ENCODE data around the gene AUTS2. TPM values are rescaled to one million over a fixed set of nuclear protein-coding genes. Genes with fewer than 3 reads are reported as not detected.

The AUTS2 gene
- total RNA-seq, 2 experiments from 2014 or later: 16.9 to 17.7 TPM

- H3K27me3 Mint-ChIP-seq: no peaks in the 10 kb centered on the region
- DNase-seq: no peak
- H3K4me1 Mint-ChIP-seq: no peaks in the 10 kb centered on the region
- H3K4me3 Mint-ChIP-seq: no peak overlapping the region
- ChIA-PET POLR2A (interaction anchor here (0.6 kb wide), 1 partner anchor 35 kb away, joined by 3 read pairs; no protein-coding TSS in a partner anchor), CTCF (no interaction called here)
- H3K9me3 Mint-ChIP-seq: peaks cover 5% of the 10 kb centered on the region
- no peak overlapping the region for H3K27ac Mint-ChIP-seq
- H3K36me3 Mint-ChIP-seq (ENCODE audit: low read depth): no peaks in the 10 kb centered on the region
Measured at GRCh38 chr7:70487428-70487827, 889.2 kb downstream of the AUTS2 start.

DNA sequence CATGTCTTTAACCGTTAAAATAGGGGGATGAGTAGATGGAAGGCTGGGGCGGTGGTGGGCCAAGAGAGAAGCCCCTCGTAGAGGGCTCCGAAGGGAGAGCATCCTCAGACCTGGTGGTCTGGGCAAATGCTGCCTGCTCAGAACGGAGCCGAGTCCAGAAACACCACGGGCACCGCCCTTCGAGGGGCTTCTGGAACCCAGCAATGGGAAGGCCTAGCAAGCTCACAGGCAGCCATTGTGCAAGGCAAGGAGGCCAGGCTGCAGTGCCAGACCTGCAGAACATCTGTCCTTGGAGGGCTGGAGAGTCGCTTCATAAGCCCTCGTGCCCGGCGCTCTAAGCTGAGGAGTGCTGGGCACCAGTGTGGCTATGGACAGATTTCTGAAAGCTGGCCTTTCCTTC lies 889.6 kb downstream of the AUTS2 start:
- peaks cover 5% of the 10 kb centered on the region for H3K9me3 Mint-ChIP-seq
- H3K27ac Mint-ChIP-seq: no peak overlapping the region
- no peak overlapping the region for H3K4me3 Mint-ChIP-seq
- no peaks in the 10 kb centered on the region for H3K4me1 Mint-ChIP-seq
- DNase-seq: no peak
- ChIA-PET CTCF (no interaction called here), POLR2A (no interaction called here)
- no peaks in the 10 kb centered on the region for H3K36me3 Mint-ChIP-seq (ENCODE audit: low read depth)
- no peaks in the 10 kb centered on the region for H3K27me3 Mint-ChIP-seq

GRCh38 chr7:70489813-70490212 lies 891.5 kb downstream of the AUTS2 start:
- Mint-ChIP-seq H3K4me1 (no peaks in the 10 kb centered on the region), H3K27me3 (no peaks in the 10 kb centered on the region), H3K9me3 (peaks cover 3% of the 10 kb centered on the region), H3K27ac (no peak overlapping the region), H3K36me3 (ENCODE audit: low read depth) (no peaks in the 10 kb centered on the region), H3K4me3 (no peak overlapping the region)
- ChIA-PET CTCF (interaction anchor here (0.6 kb wide), 1 partner anchor 173 kb away, joined by 5 read pairs; no protein-coding TSS in a partner anchor), POLR2A (no interaction called here)
- no peak for DNase-seq

DNA sequence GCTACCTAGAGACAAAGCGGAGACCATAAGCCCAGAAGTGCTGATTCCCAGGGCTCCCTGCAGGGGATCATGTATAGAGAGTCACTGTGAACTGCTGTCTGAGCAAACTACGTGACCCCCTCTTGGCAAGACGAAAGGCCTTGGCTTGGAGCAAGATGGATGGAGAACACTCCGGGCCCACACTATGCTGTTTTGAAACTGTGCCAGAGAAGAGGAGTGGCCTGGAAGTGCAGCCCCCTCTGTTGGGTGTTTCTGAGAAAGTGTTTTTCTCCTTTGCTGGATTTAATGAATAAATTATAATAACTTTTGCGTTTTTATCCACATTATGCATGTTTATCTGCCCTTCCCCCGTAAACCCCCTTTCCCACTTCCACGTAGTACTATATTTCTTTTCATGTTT lies 894.4 kb downstream of the AUTS2 start:
- no peaks in the 10 kb centered on the region for H3K9me3 Mint-ChIP-seq
- H3K27me3 Mint-ChIP-seq: no peaks in the 10 kb centered on the region
- no peak for DNase-seq
- H3K4me1 Mint-ChIP-seq: no peaks in the 10 kb centered on the region
- H3K4me3 Mint-ChIP-seq: no peak overlapping the region
- ChIA-PET CTCF (no interaction called here), POLR2A (no interaction called here)
- no peaks in the 10 kb centered on the region for H3K36me3 Mint-ChIP-seq (ENCODE audit: low read depth)
- no peak overlapping the region for H3K27ac Mint-ChIP-seq

GRCh38 chr7:70494225-70495032 lies 896.2 kb downstream of the AUTS2 start:
- H3K4me3 Mint-ChIP-seq: no peak overlapping the region
- DNase-seq: no peak
- H3K9me3 Mint-ChIP-seq: no peaks in the 10 kb centered on the region
- H3K4me1 Mint-ChIP-seq: no peaks in the 10 kb centered on the region
- H3K27me3 Mint-ChIP-seq: no peaks in the 10 kb centered on the region
- ChIA-PET POLR2A (interaction anchor here (0.7 kb wide), 1 partner anchor 161 kb away, joined by 3 read pairs; no protein-coding TSS in a partner anchor), CTCF (no interaction called here)
- no peaks in the 10 kb centered on the region for H3K36me3 Mint-ChIP-seq (ENCODE audit: low read depth)
- H3K27ac Mint-ChIP-seq: no peak overlapping the region

DNA sequence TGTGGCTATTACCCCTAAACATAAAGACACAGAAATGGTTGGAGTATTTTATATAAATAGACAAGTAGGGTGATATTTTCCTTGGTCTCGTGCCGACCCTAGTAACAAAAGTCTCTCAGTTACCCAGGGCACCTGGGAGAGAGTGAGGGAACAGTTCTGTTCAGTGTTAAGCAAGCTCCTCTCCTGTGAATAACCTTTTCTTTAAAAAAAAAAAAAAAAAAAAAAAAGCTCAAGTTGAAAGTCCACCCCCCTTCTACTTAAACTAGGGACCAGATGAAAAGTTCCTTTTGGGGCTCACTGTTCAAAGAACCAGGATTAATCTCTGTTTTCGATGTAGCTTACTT lies 896.7 kb downstream of the AUTS2 start:
- POLR2A ChIA-PET: no interaction called here
- H3K4me1 Mint-ChIP-seq: no peaks in the 10 kb centered on the region
- CTCF ChIA-PET: interaction anchor here (0.6 to 0.7 kb wide), 2 partner anchors 31 to 204 kb away, joined by 3 to 4 read pairs; no protein-coding TSS in a partner anchor

DNA sequence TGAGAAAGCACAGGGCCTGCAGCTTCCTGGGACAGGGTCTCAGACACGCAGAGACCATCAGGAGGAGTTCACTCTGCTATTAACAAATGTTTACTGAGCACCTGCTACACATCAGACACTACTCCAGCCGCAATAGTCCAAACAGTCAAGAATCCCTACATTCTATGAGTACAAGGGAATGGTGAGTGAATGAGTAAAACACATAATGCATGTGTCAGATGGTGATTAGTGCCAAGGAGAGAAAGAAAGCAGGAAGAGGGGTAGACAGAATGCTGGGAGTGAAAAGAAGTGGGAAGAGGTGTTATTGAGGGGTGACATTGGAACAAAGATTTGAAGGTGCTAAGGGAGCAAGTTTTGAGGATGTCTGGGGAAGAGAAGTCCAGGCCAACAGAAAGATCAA lies 899.5 kb downstream of the AUTS2 start:
- no peak overlapping the region for H3K4me3 Mint-ChIP-seq
- ChIA-PET CTCF (no interaction called here), POLR2A (no interaction called here)
- H3K27me3 Mint-ChIP-seq: no peaks in the 10 kb centered on the region
- H3K36me3 Mint-ChIP-seq (ENCODE audit: low read depth): no peaks in the 10 kb centered on the region
- H3K4me1 Mint-ChIP-seq: no peaks in the 10 kb centered on the region
- DNase-seq: no peak
- no peak overlapping the region for H3K27ac Mint-ChIP-seq
- no peaks in the 10 kb centered on the region for H3K9me3 Mint-ChIP-seq

More for the DNA sequence above, 896.7 kb downstream of the AUTS2 start:
- H3K4me3 Mint-ChIP-seq: no peak overlapping the region
- no peak for DNase-seq
- H3K27ac Mint-ChIP-seq: no peak overlapping the region
- no peaks in the 10 kb centered on the region for H3K36me3 Mint-ChIP-seq (ENCODE audit: low read depth)
- H3K9me3 Mint-ChIP-seq: no peaks in the 10 kb centered on the region
- H3K27me3 Mint-ChIP-seq: no peaks in the 10 kb centered on the region

GRCh38 chr7:70498232-70498992 lies 900.1 kb downstream of the AUTS2 start:
- no peak overlapping the region for H3K27ac Mint-ChIP-seq
- no peak overlapping the region for H3K4me3 Mint-ChIP-seq
- H3K9me3 Mint-ChIP-seq: no peaks in the 10 kb centered on the region
- ChIA-PET CTCF (no interaction called here), POLR2A (no interaction called here)
- no peaks in the 10 kb centered on the region for H3K36me3 Mint-ChIP-seq (ENCODE audit: low read depth)
- DNase-seq: no peak
- no peaks in the 10 kb centered on the region for H3K4me1 Mint-ChIP-seq
- H3K27me3 Mint-ChIP-seq: no peaks in the 10 kb centered on the region

DNA sequence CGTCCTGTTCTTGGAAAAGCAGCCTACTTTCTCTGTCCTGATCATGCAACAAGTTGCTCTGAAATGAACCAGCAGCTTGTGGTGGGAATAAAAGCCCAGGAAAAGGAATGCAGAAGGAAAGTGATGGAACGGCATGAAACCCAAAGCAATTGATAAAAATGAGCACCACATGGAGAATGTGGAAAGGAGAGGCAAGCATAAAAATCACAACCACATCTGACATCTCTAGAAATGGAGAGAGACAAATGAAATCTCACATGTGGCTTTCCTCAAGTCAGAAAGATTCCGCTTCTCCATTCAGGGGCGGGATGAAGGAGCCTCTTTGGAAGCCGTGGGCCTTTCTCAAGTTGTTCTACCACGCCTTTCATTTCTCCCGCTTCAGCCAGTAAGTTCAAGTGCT lies 902.0 kb downstream of the AUTS2 start:
- Mint-ChIP-seq H3K27ac (no peak overlapping the region), H3K27me3 (no peaks in the 10 kb centered on the region), H3K4me1 (no peaks in the 10 kb centered on the region), H3K9me3 (no peaks in the 10 kb centered on the region), H3K4me3 (no peak overlapping the region), H3K36me3 (ENCODE audit: low read depth) (no peaks in the 10 kb centered on the region)
- ChIA-PET POLR2A (no interaction called here), CTCF (no interaction called here)
- no peak for DNase-seq

- Mint-ChIP-seq H3K36me3 (ENCODE audit: low read depth) (no peaks in the 10 kb centered on the region), H3K9me3 (no peaks in the 10 kb centered on the region), H3K27ac (no peak overlapping the region), H3K4me3 (no peak overlapping the region), H3K27me3 (no peaks in the 10 kb centered on the region), H3K4me1 (no peaks in the 10 kb centered on the region)
- POLR2A ChIA-PET: no interaction called here
- no peak for DNase-seq
- CTCF ChIA-PET: interaction anchor here (0.6 kb wide), 1 partner anchor 16 kb away, joined by 3 read pairs; no protein-coding TSS in a partner anchor
Measured at GRCh38 chr7:70502117-70502863, 904.0 kb downstream of the AUTS2 start.

- H3K27me3 Mint-ChIP-seq: no peaks in the 10 kb centered on the region
- POLR2A ChIA-PET: no interaction called here
Measured at GRCh38 chr7:70504254-70504653, 906.0 kb downstream of the AUTS2 start.

DNA sequence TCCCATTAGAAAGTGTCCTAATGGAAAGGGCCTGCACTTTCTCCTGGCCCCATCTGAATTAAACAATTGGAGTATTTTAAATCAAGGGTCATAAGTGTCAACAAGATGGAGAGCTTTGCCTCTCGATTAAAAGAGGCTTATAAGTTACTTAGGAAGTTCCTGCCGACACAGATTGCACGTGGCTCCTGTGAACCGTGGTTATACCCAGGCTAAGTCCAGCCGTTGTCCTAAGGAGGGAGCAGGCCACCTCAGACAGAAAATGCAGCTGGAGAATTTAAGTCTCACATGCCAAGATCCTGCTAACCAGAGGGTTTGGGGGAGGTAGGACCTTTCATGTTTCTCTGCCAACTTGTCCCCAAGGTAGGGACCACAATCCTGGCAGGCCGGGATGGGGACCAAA lies 907.2 kb downstream of the AUTS2 start:
- no peaks in the 10 kb centered on the region for H3K36me3 Mint-ChIP-seq (ENCODE audit: low read depth)
- no peak overlapping the region for H3K27ac Mint-ChIP-seq
- H3K27me3 Mint-ChIP-seq: no peaks in the 10 kb centered on the region
- POLR2A ChIA-PET: no interaction called here
- DNase-seq: no peak
- H3K9me3 Mint-ChIP-seq: no peaks in the 10 kb centered on the region
- CTCF ChIA-PET: no interaction called here
- H3K4me3 Mint-ChIP-seq: no peak overlapping the region
- H3K4me1 Mint-ChIP-seq: no peaks in the 10 kb centered on the region

More at GRCh38 chr7:70504254-70504653, 906.0 kb downstream of the AUTS2 start:
- Mint-ChIP-seq H3K9me3 (no peaks in the 10 kb centered on the region), H3K4me1 (no peaks in the 10 kb centered on the region), H3K36me3 (ENCODE audit: low read depth) (no peaks in the 10 kb centered on the region), H3K27ac (no peak overlapping the region), H3K4me3 (no peak overlapping the region)
- CTCF ChIA-PET: no interaction called here
- DNase-seq: no peak

DNA sequence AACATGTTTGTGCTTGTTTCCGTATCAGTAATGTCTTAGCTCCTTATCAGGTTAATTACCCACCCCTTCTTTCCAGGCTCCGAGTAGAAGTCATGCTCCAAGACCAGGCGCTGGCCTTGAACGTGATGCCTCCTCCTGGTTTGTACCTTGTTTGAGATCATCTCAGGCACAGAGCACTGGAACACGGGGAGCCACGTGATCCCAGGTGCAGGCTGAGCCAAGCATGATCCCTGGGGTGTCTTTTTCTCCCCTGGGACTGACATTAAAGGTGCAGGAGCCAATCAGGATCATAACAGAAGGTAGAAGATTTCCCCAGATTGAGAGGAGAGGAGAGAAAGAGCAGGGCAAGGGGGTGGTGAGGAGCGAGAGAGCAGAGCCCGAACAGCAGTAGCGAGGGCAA lies 907.6 kb downstream of the AUTS2 start:
- Mint-ChIP-seq H3K36me3 (ENCODE audit: low read depth) (no peaks in the 10 kb centered on the region), H3K27ac (no peak overlapping the region), H3K27me3 (no peaks in the 10 kb centered on the region), H3K4me1 (no peaks in the 10 kb centered on the region), H3K4me3 (no peak overlapping the region), H3K9me3 (no peaks in the 10 kb centered on the region)
- ChIA-PET CTCF (no interaction called here), POLR2A (no interaction called here)
- no peak for DNase-seq
